GM23338 (cell line): ENCODE measurements around the gene KCNJ8. TPM values are rescaled to one million over a fixed set of nuclear protein-coding genes. Genes with fewer than 3 reads are reported as not detected.

Source experiments
- ATAC-seq: fragments of 200-7000 bp; cut with Tn5 transposase; 3 replicates; pipeline ENCODE4 v1.9.1; 2020
- DNase-seq: peaks from one replicate; pipeline ENCODE4 v3.0.0-alpha.2; 2015; ENCODE audit warnings: low spot score
- H2AFZ ChIP-seq: fragments of 200-600 bp; sonication (generic); 2 replicates; pipeline ENCODE4 v1.8.0; 2016; ENCODE audit warnings: antibody characterized with exemption, mild to moderate bottlenecking, moderate library complexity
- H3F3A ChIP-seq: fragments of 200-600 bp; sonication (generic); replicated peaks from 2 replicates; pipeline ENCODE4 v1.8.0; 2017; ENCODE audit warnings: antibody characterized with exemption, mixed run types, low read depth
- H3K27ac ChIP-seq: fragments of 200-600 bp; sonication (generic); 2 replicates; pipeline ENCODE4 v1.6.1; 2016; ENCODE audit warnings: low read depth
- H3K27me3 ChIP-seq: fragments of 200-600 bp; sonication (generic); 2 replicates; pipeline ENCODE4 v1.8.0; 2016; ENCODE audit warnings: mild to moderate bottlenecking, mixed run types, moderate library complexity; ENCODE audit not compliant: insufficient read depth
- H3K36me3 ChIP-seq: fragments of 200-600 bp; sonication (generic); 2 replicates; pipeline ENCODE4 v1.8.0; 2016; ENCODE audit warnings: mild to moderate bottlenecking; ENCODE audit not compliant: insufficient read depth
- H3K4me1 ChIP-seq: fragments of 200-600 bp; sonication (generic); 2 replicates; pipeline ENCODE4 v1.8.0; 2016; ENCODE audit warnings: mild to moderate bottlenecking, moderate library complexity; ENCODE audit not compliant: insufficient read depth
- H3K4me2 ChIP-seq: fragments of 200-600 bp; sonication (generic); 2 replicates; pipeline ENCODE4 v1.7.1; 2017; ENCODE audit warnings: mixed run types
- H3K4me3 ChIP-seq: fragments of 200-600 bp; sonication (generic); 2 replicates; pipeline ENCODE4 v1.6.1; 2016; ENCODE audit warnings: mixed run types
- H3K79me2 ChIP-seq: fragments of 200-600 bp; sonication (generic); replicated peaks from 2 replicates; pipeline ENCODE4 v1.8.0; 2017; ENCODE audit warnings: mild to moderate bottlenecking; ENCODE audit not compliant: insufficient read depth
- H3K9me2 ChIP-seq: fragments of 200-600 bp; sonication (generic); 2 replicates; pipeline ENCODE4 v1.8.0; 2017; ENCODE audit not compliant: insufficient read depth
- H4K20me1 ChIP-seq: fragments of 200-600 bp; sonication (generic); replicated peaks from 2 replicates; pipeline ENCODE4 v1.8.0; 2017; ENCODE audit warnings: mild to moderate bottlenecking; ENCODE audit not compliant: insufficient read depth
- H3K27ac Mint-ChIP-seq: 2 replicates; pipeline ENCODE4 v1.8.0; 2020; ENCODE audit warnings: inconsistent platforms, mild to moderate bottlenecking, moderate library complexity, mixed read lengths
- H3K27me3 Mint-ChIP-seq: 3 replicates; pipeline ENCODE4 v1.8.0; 2022; ENCODE audit warnings: low read depth, mild to moderate bottlenecking, moderate library complexity, mixed read lengths, inconsistent platforms; ENCODE audit not compliant: insufficient read depth, poor library complexity
- H3K36me3 Mint-ChIP-seq: 3 replicates; pipeline ENCODE4 v1.8.0; 2021; ENCODE audit warnings: low read depth, mild to moderate bottlenecking, inconsistent platforms, moderate library complexity, mixed read lengths
- H3K4me1 Mint-ChIP-seq: 3 replicates; pipeline ENCODE4 v1.8.0; 2020; ENCODE audit warnings: mild to moderate bottlenecking, inconsistent platforms, mixed read lengths
- H3K4me3 Mint-ChIP-seq: 3 replicates; pipeline ENCODE4 v1.8.0; 2021; ENCODE audit warnings: moderate library complexity, mild to moderate bottlenecking, inconsistent platforms, mixed read lengths
- H3K9me3 Mint-ChIP-seq: 3 replicates; pipeline ENCODE4 v1.8.0; 2020; ENCODE audit warnings: moderate library complexity, mild to moderate bottlenecking, inconsistent platforms, mixed read lengths
- CREB1 ChIP-seq: fragments of 250-450 bp; sonication (Bioruptor Pico); IDR thresholded peaks from 2 replicates; pipeline ENCODE4 v1.5.0; 2020; ENCODE audit warnings: low read depth, mild to moderate bottlenecking, moderate library complexity
- EZH2phosphoT487 ChIP-seq: fragments of 200-600 bp; sonication (generic); IDR thresholded peaks from one replicate; pipeline ENCODE4 v1.8.1; 2018; ENCODE audit warnings: antibody characterized with exemption; ENCODE audit not compliant: unreplicated experiment
- JUNB ChIP-seq: IDR thresholded peaks from one replicate; pipeline ENCODE4 v1.6.1; 2016; ENCODE audit warnings: antibody characterized with exemption; ENCODE audit not compliant: unreplicated experiment
- NANOG ChIP-seq: IDR thresholded peaks from 2 replicates; pipeline ENCODE4 v1.6.1; 2016; ENCODE audit warnings: antibody characterized with exemption, borderline replicate concordance
- POLR2AphosphoS5 ChIP-seq: IDR thresholded peaks from 2 replicates; pipeline ENCODE4 v1.6.1; 2016; ENCODE audit warnings: antibody characterized with exemption, low read depth
- STAT1 ChIP-seq: IDR thresholded peaks from one replicate; pipeline ENCODE4 v1.6.1; 2016; ENCODE audit warnings: antibody characterized with exemption; ENCODE audit not compliant: unreplicated experiment
- ZNF114 ChIP-seq: fragments of 250-450 bp; sonication (Bioruptor Pico); IDR thresholded peaks from 2 replicates; pipeline ENCODE4 v1.5.0; 2020; ENCODE audit warnings: mild to moderate bottlenecking, moderate library complexity
- ZNF331 ChIP-seq: fragments of 250-450 bp; sonication (Bioruptor Pico); IDR thresholded peaks from 2 replicates; pipeline ENCODE4 v1.5.0; 2020; ENCODE audit warnings: low read depth, mild to moderate bottlenecking, moderate library complexity
- polyA plus RNA-seq: library from polyadenylated mRNA; unstranded; fragments of >200 nt; fragmentation: Nextera tagmentation; extraction: Ambion mirVana; gene quantifications from 2 replicates; pipeline ENCODE4 v1.2.1, GENCODE V29; 2016
- total RNA-seq: library from RNA; depleted of rRNA; stranded (reverse); fragments of >200 nt; shearing (Covaris generic); gene quantifications from 2 replicates; pipeline ENCODE4 v1.2.3, GENCODE V29; 2014
- TF ChIP-seq, protein P1 (sequence below): IDR thresholded peaks from 2 replicates; pipeline ENCODE4 v1.6.1; 2016; ENCODE audit warnings: antibody characterized with exemption
- TF ChIP-seq, protein P2 (sequence below): IDR thresholded peaks from one replicate; pipeline ENCODE4 v1.6.1; 2018; ENCODE audit warnings: antibody characterized with exemption; ENCODE audit not compliant: unreplicated experiment
- TF ChIP-seq, protein P3 (sequence below), 2 experiments: fragments of 200-600 bp in 1 of 2; sonication (generic) in 1 of 2; conservative IDR thresholded peaks; 2 replicates each; pipeline versions ENCODE4 v1.5.1 to v1.6.1; 2016 to 2017; ENCODE audit warnings: antibody characterized with exemption in 2 of 2, low read depth in 2 of 2, mild to moderate bottlenecking in 2 of 2, moderate library complexity in 1 of 2

Gene KCNJ8
- total and polyA plus RNA-seq, 2 experiments from 2014 or later, result 0.82 to 0.87 TPM

DNA sequence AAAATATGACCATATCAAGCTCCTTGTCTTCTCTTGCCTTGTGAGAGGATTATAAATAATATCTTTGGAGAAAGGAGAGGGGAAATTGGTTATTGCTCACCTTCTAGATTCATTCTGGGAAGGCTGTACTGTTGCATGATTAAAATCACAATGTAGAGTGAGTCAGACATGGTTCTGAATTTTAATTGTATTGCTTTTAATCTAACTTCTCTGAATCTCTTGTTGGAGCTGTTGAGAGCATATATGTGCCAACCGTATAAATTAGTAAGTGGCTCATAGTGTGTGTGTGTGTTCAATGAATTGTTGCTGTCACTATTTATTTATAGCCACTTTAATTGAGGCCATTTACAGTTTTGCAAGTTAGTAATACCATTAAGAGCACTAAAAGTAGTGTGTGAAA, 56.1 kb downstream of the KCNJ8 start (continued):
- TF ChIP-seq, protein P1, sequence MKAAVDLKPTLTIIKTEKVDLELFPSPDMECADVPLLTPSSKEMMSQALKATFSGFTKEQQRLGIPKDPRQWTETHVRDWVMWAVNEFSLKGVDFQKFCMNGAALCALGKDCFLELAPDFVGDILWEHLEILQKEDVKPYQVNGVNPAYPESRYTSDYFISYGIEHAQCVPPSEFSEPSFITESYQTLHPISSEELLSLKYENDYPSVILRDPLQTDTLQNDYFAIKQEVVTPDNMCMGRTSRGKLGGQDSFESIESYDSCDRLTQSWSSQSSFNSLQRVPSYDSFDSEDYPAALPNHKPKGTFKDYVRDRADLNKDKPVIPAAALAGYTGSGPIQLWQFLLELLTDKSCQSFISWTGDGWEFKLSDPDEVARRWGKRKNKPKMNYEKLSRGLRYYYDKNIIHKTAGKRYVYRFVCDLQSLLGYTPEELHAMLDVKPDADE, result no peak
- no peak for TF ChIP-seq JUNB
- no peak for TF ChIP-seq CREB1 (CRISPR knock-in tag)
- TF ChIP-seq POLR2AphosphoS5, result no peak
- TF ChIP-seq ZNF114 (CRISPR knock-in tag), result no peak
- TF ChIP-seq, protein P2, sequence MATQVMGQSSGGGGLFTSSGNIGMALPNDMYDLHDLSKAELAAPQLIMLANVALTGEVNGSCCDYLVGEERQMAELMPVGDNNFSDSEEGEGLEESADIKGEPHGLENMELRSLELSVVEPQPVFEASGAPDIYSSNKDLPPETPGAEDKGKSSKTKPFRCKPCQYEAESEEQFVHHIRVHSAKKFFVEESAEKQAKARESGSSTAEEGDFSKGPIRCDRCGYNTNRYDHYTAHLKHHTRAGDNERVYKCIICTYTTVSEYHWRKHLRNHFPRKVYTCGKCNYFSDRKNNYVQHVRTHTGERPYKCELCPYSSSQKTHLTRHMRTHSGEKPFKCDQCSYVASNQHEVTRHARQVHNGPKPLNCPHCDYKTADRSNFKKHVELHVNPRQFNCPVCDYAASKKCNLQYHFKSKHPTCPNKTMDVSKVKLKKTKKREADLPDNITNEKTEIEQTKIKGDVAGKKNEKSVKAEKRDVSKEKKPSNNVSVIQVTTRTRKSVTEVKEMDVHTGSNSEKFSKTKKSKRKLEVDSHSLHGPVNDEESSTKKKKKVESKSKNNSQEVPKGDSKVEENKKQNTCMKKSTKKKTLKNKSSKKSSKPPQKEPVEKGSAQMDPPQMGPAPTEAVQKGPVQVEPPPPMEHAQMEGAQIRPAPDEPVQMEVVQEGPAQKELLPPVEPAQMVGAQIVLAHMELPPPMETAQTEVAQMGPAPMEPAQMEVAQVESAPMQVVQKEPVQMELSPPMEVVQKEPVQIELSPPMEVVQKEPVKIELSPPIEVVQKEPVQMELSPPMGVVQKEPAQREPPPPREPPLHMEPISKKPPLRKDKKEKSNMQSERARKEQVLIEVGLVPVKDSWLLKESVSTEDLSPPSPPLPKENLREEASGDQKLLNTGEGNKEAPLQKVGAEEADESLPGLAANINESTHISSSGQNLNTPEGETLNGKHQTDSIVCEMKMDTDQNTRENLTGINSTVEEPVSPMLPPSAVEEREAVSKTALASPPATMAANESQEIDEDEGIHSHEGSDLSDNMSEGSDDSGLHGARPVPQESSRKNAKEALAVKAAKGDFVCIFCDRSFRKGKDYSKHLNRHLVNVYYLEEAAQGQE, result no peak

DNA sequence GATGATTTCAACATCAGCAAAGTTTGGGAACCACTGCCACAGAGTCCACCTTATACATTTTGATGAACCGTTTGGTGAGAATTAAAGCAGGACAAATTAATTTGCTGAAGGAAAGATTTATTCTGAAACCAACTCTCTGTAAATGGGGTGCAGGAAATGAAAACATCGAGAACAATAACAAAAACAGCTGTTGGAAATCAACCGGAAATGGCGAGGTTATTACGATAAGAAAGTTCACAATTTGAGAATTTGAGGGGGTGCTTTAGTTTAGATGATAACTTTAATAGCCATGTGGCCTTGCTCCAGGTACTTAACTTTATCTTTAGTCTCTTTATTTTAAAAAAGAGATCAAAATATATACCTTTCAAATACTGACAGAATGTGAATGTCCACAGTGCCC, 56.7 kb downstream of the KCNJ8 start:
- H3K27ac ChIP-seq, result no peak overlapping the region
- TF ChIP-seq, protein P1, result no peak
- DNase-seq (no peak), ATAC-seq (no peak)
- H3K9me3 Mint-ChIP-seq, result no peaks in the 10 kb centered on the region
- H3K9me2 ChIP-seq, result no peaks in the 10 kb centered on the region
- no peaks in the 10 kb centered on the region for H4K20me1 ChIP-seq
- no peak overlapping the region for H2AFZ ChIP-seq
- no peaks in the 10 kb centered on the region for H3K79me2 ChIP-seq
- H3K27ac Mint-ChIP-seq, result no peak overlapping the region
- H3F3A ChIP-seq, result no peaks in the 10 kb centered on the region
- H3K4me3 ChIP-seq, result no peak overlapping the region
- H3K36me3 Mint-ChIP-seq, result no peaks in the 10 kb centered on the region
- H3K27me3 ChIP-seq, result no peaks in the 10 kb centered on the region
- H3K36me3 ChIP-seq, result no peaks in the 10 kb centered on the region
- no peaks in the 10 kb centered on the region for H3K4me1 Mint-ChIP-seq
- no peaks in the 10 kb centered on the region for H3K27me3 Mint-ChIP-seq
- no peak overlapping the region for H3K4me3 Mint-ChIP-seq
- H3K4me1 ChIP-seq, result no peaks in the 10 kb centered on the region
- H3K4me2 ChIP-seq, result no peak overlapping the region

DNA sequence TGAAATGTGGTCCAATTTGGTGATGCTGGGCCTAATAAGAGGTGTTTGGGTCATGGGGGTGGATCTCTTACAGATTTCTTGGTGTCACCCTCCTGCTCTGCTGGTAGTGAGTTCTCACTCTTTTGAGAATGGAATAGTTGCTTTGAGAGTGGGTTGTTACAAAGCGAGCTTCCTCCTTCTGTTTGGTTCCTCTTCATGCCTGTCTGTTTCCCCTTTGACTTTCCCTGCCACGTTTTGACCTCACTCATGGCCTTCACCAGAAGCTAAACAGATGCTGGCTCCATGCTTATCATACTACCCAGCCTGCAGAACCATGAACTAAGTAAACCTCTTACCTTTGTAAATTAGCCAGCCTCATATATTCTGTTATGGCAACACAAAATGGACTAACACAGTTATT, 59.1 kb downstream of the KCNJ8 start:
- Mint-ChIP-seq H3K4me1 (no peaks in the 10 kb centered on the region), H3K27ac (no peak overlapping the region), H3K4me3 (no peak overlapping the region), H3K36me3 (no peaks in the 10 kb centered on the region), H3K27me3 (no peaks in the 10 kb centered on the region), H3K9me3 (no peaks in the 10 kb centered on the region)
- Histone ChIP-seq H4K20me1 (no peaks in the 10 kb centered on the region), H2AFZ (no peak overlapping the region), H3K79me2 (no peaks in the 10 kb centered on the region), H3K4me2 (no peak overlapping the region), H3K27me3 (no peaks in the 10 kb centered on the region), H3K27ac (no peak overlapping the region), H3K9me2 (no peaks in the 10 kb centered on the region), H3K4me1 (no peaks in the 10 kb centered on the region), H3K36me3 (no peaks in the 10 kb centered on the region), H3F3A (no peaks in the 10 kb centered on the region), H3K4me3 (no peak overlapping the region)
- DNase-seq (no peak), ATAC-seq (no peak)
- TF ChIP-seq, protein P1, result no peak
- TF ChIP-seq, protein P3, sequence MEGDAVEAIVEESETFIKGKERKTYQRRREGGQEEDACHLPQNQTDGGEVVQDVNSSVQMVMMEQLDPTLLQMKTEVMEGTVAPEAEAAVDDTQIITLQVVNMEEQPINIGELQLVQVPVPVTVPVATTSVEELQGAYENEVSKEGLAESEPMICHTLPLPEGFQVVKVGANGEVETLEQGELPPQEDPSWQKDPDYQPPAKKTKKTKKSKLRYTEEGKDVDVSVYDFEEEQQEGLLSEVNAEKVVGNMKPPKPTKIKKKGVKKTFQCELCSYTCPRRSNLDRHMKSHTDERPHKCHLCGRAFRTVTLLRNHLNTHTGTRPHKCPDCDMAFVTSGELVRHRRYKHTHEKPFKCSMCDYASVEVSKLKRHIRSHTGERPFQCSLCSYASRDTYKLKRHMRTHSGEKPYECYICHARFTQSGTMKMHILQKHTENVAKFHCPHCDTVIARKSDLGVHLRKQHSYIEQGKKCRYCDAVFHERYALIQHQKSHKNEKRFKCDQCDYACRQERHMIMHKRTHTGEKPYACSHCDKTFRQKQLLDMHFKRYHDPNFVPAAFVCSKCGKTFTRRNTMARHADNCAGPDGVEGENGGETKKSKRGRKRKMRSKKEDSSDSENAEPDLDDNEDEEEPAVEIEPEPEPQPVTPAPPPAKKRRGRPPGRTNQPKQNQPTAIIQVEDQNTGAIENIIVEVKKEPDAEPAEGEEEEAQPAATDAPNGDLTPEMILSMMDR (conservative IDR thresholded peaks at IDR 0.05; ENCODE audit: low read depth in 2 of 2), result no peak
- TF ChIP-seq STAT1 (no peak), POLR2AphosphoS5 (no peak), EZH2phosphoT487 (no peak), ZNF331 (no peak), ZNF114 (CRISPR knock-in tag) (no peak), NANOG (no peak)
